Stimulated activated CD4-positive, alpha-beta T cell treated with anti-CD3 and anti-CD28 coated beads, Interleukin-15, amount 100 ng/mL, for 1 hour (primary cell): ENCODE measurements around the gene NME2.
"Not testable (repeated sequence)": the region's sequence is repeated elsewhere in the genome, so short reads cannot be mapped to it uniquely, and the experiment has no call there.

Experiments used
- DNase-seq, 2 donors: peaks; one replicate each; pipeline ENCODE4 v3.0.0-alpha.2; 2020; ENCODE audit warnings: low read depth in 1 of 2, low spot score in 1 of 2

Gene NME2

DNA sequence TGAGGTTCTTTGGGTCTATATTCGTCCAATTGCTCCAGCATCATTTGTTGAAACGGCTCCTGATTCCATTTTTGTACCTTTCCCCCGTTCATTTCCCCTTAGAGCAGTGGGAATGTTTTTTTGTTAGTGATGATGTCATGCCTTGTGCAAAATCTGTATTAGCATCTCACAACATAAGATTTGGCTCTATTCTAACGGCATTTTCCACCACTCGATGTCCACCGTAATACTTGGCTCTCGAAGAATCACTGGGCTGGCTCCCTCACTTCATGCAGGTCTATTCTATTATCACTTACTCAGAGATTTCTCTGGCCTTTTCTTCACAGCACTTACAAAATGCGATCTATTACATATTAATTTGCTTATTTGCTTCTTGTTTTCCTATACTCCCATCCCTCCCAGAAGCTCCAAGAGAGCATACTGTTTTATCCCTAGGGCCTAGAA, 13.4 kb upstream of the NME2 start:
- no peak for DNase-seq

- peak; percentile 95 to 98 for DNase-seq
Observed at GRCh38 chr17:51153210-51154072, 12.8 kb upstream of the NME2 start, which contains the start of gene NME1. TSS of gene NME1 (plus strand) at chr17:51153559. CDS start at chr17:51155655, 2,096 bp downstream.

DNA sequence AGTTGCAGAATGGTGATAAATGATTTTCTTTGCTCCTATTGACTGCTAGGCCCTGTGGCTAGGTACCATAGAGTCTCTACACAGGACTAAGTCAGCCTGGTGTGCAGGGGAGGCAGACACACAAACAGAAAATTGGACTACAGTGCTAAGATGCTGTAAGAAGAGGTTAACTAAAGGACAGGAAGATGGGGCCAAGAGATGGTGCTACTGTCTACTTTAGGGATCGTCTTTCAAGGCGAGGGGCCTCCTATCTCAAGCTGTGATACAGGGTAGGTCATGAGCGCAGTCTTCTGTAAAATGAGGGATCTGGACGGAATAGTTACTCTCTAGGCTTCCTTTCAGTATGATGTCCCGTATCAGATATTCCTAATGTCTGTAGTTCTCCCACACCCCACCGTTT, 12.0 kb upstream of the NME2 start:
- DNase-seq = no peak

DNA sequence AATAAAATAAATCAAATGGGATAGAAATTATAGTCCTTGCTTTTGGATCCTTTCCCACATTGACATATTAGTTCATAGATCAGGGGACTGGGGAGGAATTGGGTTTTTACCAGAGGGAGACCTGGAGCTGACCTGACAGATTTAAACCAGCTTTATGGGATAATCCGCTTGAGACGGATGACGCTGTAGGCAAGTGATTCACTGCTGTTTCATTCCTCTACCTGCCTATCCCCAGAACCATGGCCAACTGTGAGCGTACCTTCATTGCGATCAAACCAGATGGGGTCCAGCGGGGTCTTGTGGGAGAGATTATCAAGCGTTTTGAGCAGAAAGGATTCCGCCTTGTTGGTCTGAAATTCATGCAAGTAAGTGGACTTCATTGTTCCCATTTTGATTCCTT, 10.8 kb upstream of the NME2 start:
- DNase-seq = no peak

DNA sequence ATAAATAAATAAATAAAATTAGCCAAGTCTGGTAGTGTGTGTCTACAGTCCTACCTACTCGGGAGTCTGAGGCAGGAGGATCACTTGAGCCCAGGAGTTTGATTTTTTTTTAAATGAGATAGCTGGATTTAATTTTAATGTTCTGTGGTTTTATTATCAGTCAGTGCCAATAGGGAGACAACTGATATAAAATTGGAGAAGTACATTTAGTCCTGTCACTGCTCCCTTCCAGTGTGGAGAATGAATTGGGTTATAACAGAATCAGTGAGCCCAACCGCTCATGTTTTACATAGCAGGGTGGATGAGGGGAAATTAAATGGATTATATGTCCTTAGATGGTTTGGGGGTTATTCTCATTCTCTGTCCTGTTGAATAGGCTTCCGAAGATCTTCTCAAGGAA, 6.6 kb upstream of the NME2 start:
- DNase-seq = no peak

- no peak for DNase-seq
Observed at GRCh38 chr17:51161541-51161940, 4.7 kb upstream of the NME2 start.

DNA sequence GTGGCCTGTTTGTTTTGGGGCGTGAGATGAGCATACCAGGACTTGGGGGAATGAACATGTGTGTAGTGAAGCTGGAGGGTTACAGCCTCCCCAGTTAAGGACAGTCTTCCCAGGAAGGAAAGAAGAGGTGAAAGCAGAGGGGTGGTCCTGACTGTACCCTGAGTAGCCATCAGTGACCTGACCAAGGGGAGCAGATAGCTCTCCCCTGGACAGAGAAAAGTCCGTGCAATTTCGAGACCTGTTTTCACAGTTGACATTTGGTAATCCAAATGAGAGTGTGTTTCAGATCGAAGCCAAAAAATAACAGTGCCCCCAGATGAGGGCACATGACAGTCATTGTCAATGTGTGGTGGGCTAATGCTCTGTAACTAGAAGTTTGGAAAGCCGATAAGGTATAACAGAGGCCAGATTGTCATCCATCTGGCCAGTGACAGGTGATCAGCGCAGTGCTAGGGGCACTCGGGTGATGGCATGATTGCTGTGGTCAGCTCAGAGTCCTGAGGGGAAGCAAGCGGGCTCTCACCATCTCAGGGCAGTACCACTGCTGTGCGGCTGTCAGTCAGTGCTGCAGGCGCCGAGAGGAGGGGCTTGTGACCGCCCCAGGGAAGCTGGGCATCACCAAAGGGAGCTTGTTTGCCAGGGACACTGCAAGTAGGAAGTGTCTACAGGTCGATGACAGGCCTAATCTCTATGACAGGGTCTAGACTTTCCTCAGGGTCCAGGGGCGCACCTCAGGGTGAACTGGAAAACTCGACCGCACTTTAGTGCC, 1.1 kb upstream of the NME2 start:
- no peak for DNase-seq

DNA sequence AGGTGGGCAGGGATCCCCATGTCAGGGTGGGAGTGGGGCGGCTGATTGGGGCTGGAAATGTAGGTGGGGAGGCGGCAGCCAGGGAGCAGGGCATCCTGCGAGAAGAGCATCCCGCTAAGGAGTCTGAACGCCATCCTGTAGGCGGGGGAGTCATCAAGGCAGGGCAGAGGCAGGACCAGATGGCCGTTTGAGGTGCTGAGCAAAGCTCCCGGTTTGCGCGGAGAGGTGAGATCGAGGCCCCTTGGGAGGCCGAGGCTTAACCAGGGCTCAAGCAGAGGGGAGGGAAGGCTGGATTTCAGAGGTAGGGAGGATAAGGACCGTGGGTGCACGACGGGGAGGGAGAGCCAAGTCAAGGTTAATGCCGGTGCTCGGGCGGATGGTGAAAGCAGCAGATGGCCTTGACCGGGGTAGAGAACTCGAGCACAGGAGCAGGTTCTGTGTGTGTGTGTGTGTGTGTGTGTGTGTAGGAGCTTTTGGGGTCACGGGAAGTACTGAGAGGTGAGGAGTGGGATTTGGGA, 472 bp upstream of the NME2 start:
- DNase-seq = peak in 1 of 2 donors; percentile 18

DNA sequence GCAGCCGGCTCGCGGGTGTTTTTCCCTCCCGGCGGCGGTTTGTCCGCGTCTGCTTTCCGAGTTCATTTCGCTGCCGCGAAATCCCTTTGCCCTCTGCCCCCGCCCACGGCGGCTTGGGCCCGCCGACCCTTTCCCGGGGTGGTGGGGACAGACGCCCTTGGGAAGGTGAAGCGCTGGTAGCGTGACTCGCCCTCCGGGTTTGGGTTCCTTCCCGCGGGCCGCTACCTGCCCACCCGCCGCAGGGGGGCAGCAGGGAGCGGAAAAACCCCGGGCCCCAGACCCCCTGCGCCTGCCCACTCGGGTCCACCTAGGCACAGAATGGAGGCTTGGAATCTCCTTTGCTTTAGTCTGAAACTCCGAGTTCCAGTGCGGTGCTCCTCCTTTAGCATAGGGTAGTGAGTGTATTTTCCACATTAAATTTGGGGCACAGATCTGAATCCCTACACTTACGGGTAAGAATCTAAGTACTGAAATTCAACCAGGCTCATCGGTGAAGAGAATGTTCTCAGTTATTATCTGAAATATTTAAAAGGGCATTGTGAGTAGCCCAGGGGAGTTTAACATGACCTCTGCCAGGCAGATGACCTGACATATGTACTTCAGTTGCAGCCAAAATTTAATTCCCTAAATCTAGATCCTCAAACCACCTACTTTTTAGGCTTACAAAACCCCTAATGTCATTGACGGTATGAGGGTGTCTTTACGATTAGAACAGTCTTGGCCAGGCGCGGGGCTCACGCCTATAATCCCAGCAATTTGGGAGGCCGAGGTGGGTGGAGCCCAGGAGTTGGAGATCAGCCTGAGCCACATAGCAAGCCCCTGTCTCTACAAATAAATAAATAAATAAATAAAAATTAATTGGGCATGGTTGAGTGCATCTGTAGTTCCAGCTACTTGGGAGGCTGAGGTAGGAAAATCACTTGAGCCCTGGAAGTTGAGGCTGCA, 1.0 kb downstream of the NME2 start:
- DNase-seq = peak; percentile 36 to 68

GRCh38 chr17:51169340-51169739, 3.1 kb downstream of the NME2 start:
- no peak for DNase-seq

- no peak for DNase-seq
Observed at GRCh38 chr17:51170736-51171135, 4.5 kb downstream of the NME2 start.

DNA sequence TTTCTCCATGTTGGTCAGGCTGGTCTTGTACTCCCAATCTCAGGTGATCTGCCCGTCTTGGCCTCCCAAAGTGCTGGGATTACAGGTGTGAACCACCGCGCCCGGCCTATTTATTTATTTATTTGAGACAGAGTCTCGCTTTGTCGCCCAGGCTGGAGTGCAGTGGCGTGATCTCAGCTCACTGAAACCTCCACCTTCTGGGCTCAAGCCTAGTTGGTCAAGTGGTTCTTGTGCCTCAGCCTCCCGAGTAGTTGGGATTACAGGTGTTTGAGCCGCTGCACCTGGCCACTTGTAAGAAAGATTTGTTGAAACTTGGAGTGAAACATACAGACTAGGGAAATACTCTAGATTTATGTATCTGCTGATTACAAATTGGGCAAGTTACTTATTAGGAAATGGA, 5.8 kb downstream of the NME2 start:
- not testable (repeated sequence) for DNase-seq

DNA sequence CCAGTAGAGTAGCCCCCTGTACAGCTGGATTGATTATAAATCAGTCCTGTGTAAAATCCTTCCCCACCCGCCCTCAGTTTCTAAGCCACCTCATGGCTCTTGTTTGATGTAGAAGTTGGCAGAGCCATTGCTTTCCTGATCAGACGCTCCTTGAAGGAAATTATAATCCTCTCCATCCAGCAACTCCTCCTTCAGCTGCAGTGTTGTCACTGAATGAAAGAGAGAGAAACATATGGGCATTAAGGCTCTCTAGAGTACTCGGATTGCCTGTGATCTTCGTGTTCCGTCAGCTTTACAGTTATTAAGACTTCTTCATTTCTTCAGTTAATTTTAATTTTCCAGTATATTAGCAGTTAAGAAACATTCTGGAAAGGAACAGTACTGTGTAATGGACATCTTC, 14.3 kb downstream of the NME2 start:
- DNase-seq = no peak

DNA sequence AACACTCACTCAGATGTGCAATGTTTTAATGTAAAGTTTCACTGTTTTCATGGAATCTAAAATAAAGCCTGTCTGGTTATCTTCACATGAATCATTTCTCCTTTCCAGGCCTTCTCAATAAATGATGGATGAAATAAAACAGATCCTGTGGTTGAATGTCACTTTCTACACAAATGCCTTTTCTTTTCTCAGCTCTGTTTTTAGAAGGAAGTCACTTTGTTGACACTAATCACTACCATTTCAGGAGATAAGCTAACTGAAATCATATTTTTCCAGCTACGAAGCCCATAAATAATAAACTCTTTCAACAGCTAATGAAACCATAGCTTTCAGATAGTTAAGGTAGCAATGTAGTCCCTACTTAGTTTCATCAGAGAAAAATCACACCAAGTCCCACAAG, 17.9 kb downstream of the NME2 start:
- no peak for DNase-seq

DNA sequence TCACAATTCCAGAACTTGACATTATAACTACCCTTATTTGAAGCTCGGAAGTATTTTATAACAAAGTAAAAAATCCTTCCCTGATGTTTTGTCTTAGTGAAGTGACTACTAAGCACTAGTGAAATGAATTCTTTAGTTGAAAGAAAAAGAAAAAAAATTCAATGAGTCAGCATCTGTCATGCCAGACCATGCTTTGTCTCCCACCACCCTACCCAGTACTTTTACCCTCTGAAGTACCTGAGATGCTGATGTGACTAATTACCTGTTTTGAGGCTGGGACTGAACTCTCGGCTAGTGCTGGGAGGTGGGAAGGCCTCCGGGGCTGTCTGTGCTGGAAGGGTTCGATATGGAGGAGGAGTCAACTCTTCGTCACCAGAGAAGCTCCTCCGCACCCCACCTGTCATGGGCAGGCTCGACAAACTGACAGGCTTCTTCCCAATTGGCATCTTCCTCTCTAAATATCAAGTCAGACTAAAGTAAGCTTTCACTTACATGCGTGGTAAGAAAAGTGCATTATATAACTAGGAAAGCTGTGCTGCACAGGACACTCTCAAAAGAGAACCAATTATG, 19.6 kb downstream of the NME2 start:
- DNase-seq = no peak

- DNase-seq = no peak
Observed at GRCh38 chr17:51188271-51188833, 22.1 kb downstream of the NME2 start.

DNA sequence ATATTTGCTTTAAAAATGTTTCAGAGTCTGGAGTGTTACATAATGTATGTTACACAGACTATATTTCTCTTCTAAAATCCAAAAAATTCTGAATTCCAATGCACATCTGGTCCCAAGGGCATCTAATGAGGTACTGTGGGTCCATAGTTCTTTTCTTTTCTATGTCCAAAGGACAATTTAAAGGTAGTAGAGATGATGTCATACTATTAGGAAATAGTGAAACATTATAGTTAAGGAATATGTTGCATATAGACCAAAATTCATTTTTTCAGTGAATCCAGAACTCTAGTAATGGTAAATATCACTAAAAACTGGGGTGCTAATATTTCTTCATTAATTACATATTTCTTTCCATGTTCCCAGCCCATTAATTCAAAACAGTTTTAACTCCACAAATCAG, 23.0 kb downstream of the NME2 start:
- DNase-seq = no peak

GRCh38 chr17:51189628-51190027, 23.4 kb downstream of the NME2 start:
- no peak for DNase-seq

DNA sequence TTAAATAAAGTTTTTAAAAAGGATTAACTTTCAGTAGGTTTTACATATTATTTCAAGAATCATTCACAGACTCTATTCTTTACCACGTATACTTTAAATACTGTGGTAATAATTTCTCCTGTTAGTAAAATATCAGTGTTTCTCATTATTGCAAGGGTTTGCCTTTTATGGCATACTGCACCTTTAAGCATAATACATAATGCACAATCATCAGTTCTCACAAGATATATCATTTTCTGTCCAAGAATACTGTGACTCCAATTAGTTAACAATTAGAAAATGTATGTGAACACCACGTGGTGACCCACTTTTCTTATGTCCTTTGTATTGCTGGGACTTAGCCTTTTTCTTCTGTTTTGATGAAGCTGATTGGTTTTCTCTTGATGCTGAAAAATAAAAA, 25.7 kb downstream of the NME2 start:
- no peak for DNase-seq

DNA sequence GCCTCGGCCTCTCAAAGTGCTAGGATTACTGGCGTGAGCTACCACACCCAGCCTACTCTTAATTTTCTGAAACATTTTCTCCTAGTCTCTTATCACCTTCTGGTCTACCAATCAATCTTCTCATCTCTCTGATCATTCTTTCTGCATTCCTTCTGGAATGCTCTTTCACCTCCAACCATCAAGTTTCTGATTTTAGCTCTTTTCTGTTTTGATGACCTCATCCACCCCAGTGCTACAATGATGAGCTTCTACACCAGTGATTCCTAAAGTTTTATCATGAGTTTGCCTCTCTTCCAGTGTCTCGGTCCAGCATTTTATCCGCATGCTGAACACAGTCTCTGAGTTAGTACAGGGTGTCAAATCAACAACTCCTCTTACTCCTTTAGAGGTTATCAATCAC, 31.5 kb downstream of the NME2 start:
- no peak for DNase-seq
